Amniotic epithelial cell (primary cell): ENCODE measurements around the gene THADA.
A peak's percentile ranks its signal among the peaks of the same experiment; 100 is the strongest.
"Not testable (repeated sequence)": the region's sequence is repeated elsewhere in the genome, so short reads cannot be mapped to it uniquely, and the experiment has no call there.

Source experiments
- DNase-seq: peaks from one replicate; pipeline ENCODE4 v3.0.0-alpha.2; 2010; ENCODE audit warnings: low read depth

THADA gene, protein sequence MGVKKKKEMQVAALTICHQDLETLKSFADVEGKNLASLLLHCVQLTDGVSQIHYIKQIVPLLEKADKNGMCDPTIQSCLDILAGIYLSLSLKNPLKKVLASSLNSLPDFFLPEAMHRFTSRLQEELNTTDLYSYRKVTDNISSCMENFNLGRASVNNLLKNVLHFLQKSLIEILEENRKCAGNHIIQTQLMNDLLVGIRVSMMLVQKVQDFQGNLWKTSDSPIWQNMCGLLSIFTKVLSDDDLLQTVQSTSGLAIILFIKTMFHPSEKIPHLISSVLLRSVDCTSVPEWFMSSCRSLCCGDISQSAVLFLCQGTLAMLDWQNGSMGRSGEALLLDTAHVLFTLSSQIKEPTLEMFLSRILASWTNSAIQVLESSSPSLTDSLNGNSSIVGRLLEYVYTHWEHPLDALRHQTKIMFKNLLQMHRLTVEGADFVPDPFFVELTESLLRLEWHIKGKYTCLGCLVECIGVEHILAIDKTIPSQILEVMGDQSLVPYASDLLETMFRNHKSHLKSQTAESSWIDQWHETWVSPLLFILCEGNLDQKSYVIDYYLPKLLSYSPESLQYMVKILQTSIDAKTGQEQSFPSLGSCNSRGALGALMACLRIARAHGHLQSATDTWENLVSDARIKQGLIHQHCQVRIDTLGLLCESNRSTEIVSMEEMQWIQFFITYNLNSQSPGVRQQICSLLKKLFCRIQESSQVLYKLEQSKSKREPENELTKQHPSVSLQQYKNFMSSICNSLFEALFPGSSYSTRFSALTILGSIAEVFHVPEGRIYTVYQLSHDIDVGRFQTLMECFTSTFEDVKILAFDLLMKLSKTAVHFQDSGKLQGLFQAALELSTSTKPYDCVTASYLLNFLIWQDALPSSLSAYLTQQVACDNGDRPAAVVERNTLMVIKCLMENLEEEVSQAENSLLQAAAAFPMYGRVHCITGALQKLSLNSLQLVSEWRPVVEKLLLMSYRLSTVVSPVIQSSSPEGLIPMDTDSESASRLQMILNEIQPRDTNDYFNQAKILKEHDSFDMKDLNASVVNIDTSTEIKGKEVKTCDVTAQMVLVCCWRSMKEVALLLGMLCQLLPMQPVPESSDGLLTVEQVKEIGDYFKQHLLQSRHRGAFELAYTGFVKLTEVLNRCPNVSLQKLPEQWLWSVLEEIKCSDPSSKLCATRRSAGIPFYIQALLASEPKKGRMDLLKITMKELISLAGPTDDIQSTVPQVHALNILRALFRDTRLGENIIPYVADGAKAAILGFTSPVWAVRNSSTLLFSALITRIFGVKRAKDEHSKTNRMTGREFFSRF (N-terminal part only)

DNA sequence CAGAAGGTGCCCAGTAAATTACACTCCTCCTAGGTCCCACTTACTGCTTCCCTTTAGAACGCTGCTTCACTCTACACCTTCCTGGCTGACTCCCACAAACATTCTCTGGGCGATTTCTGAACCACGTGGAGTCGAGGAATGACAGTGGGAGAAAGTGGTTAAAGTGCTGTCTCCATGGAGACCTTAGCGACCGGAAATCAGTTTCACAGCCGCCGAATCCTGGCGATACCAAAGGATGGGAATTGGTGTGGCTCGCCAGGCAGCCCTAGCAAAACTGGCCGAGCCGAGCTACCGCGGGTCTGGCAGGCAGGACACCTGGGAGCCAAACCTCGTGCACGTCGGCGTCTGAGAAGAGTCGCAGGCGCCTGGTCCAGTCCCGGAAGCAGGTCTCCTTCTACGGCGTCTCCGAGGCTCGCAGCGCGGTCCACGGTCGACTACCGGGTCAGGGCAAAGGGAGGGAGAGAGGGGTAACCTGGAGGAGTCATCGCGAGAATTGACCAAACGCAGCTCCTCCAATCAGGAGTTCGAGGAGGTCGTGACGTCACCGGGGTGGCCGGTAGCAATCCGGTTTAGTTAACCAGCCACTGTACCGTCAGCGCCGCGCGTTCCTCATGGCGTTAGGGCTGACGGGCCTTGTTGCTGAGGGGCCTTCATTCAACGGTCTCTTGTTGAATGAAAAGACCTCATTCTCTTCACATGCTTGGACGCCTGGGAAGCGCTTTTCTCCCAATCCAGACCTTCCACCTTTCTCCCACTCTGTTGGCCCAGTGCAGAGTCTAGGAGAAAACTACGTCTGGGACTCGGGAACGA lies at the start of gene THADA:
Gene THADA (minus strand): TSS at position 436 of the 810 bp plus-strand sequence. CDS start 3,646 bp downstream, outside the sequence.
- DNase-seq: peak; percentile 99

DNA sequence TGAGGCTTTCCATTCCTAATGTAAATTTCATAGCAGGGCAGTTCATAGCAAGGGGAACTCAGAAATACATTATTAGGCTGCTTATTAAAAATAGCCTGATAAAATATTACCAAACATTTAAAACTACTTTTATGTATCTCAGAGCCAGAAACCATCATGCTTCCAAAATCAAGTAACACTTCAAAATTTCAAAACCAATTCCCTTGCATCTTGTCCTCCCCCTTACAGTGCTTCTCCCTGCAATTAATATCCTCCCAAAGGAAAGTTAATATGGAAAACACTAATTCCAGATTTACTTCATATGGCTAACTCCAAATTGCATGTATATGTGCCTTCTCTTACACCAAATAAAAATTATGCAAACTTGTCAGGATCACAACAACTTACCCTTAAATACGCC lies 47.8 kb upstream of the THADA start:
- no peak for DNase-seq

DNA sequence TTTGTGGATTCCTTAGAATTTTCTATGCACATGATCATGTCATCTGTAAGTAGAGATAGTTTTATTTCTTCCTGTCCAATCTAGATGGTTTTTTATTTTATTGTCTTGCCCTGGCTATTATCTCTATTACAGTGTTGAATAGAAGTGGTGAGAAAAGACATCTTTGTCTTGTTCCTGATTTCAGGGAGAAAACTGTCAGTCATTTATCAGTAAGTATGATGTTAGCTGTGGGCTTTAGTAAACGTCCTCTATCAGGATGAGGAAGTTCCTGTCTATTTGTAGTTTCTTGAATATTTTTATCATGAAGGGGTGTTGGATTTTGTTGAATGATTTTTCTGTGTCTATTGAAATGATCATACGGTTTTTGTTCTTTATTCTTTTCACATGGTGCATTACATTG lies 46.5 kb upstream of the THADA start:
- DNase-seq: no peak

GRCh38 chr2:43637030-43637803 lies 41.4 kb upstream of the THADA start, which contains the start of gene PLEKHH2:
Gene PLEKHH2, plus strand, starts transcription at chr2:43637260. Its CDS starts 7,414 bp downstream, at chr2:43644674.
- DNase-seq: peak; percentile 69

- no peak for DNase-seq
These were observed 40.8 kb upstream of the THADA start for GRCh38 chr2:43636621-43637020.

GRCh38 chr2:43636153-43636552 lies 40.3 kb upstream of the THADA start:
- not testable (repeated sequence) for DNase-seq

DNA sequence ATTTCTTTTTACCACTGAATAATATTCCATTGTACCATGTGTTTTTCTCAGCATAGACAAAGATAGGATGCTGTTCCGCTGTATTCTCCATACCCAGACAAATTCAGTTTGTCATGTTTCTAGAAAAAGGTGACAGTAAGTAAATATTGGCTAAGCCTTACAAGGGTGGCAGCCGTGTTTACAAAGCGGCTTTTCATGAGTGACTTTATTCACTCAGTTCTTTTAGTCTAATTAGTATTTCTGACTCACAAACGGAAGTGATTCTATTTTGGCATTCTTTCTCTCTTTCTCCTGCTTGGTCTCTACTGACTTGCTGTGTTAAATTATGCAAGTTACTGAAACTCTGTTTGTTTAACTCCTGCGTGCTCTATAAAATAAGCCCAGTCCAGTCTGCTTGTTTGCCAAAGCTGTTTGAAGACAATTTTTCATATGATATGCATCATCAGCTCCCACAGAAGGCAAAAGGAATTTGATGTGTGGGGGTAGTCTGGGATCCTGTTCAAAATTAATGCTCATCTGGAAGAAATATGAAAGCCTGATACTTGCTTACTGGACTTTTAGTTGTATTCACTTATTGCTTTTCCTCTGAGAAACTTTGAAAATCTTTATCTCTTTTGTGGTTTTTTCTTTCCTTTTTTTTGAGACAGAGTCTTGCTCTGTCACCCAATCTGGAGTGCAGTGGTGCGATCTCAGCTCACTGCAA lies 38.9 kb upstream of the THADA start:
- DNase-seq: peak; percentile 92

GRCh38 chr2:43631618-43632317 lies 35.9 kb upstream of the THADA start:
- no peak for DNase-seq

- no peak for DNase-seq
These were observed 27.2 kb upstream of the THADA start for GRCh38 chr2:43622931-43623451.

GRCh38 chr2:43619511-43619910 lies 23.7 kb upstream of the THADA start:
- DNase-seq: no peak

GRCh38 chr2:43616967-43617680 lies 21.3 kb upstream of the THADA start:
- peak; percentile 19 for DNase-seq

- no peak for DNase-seq
These were observed 17.1 kb upstream of the THADA start for GRCh38 chr2:43612944-43613343.

DNA sequence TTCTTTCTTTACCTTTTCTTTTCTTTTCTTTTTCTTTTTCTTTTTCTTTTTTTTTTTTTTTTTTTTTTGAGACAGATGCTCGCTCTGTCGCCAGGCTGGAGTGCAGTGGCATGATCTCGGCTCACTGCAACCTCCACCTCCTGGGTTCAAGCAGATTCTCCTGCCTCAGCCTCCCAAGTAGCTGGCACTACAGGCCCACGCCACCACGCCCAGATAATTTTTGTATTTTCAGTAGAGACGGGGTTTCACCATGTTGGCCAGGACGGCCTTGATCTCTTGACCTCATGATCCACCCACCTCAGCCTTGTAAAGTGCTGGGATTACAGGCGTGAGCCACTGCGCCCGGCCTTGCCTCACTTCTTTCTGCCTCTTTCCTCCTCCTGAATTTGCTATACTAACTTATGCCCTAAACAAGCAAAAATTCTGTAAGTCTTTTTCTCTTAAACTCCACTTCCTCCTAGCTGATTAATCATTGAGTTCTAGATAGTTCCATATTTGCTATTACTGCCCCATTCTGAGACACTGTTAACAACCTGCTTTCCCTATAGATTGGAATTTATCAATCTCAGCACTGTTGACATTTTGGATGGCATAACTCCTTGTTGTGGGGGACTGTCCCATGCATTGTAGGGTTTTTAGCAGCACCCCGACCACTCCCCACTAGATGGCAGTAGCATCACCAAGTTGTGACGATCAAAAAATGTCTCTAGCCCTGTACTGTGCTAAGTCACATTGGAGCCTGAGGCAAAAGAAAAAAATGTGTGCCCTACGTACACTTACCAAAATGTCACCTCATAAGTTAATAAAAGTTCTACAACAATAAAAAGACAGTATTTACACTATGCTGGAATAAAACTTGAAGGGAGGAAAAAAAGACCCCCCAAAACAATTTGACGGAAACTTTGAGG lies 16.4 kb upstream of the THADA start:
- DNase-seq: peak; percentile 59

GRCh38 chr2:43610361-43610760 lies 14.5 kb upstream of the THADA start:
- DNase-seq: no peak

- peak; percentile 29 for DNase-seq
These were observed 13.6 kb upstream of the THADA start for GRCh38 chr2:43609290-43609918.

DNA sequence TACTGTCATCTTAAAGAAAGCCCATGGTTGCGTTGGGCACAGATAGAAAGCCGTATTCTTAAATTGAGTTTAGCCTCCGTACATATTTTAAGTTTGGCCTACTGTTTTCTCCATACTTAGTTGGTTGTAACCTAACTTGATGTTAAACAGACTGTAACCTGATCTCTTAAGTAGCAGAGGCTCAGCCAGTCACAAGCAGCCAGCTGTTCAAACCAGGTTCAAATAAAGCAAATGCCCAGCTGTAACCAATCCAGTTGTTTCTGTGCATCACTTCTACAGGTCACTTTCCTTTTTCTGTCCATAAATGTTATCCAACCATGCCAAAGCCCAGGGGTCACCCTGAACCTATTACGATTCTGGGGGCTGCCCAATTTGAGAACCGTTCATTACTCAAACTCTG lies 10.0 kb upstream of the THADA start:
- peak; percentile 14 for DNase-seq
